ENCODE data around the gene UCHL1. TPM values are rescaled to one million over a fixed set of nuclear protein-coding genes. Genes with fewer than 3 reads are reported as not detected.

The UCHL1 gene
- 837 to 972 TPM (median 857 TPM) in 5 replicates for total RNA-seq (2022; extraction: Qiagen RNA extraction)

DNA sequence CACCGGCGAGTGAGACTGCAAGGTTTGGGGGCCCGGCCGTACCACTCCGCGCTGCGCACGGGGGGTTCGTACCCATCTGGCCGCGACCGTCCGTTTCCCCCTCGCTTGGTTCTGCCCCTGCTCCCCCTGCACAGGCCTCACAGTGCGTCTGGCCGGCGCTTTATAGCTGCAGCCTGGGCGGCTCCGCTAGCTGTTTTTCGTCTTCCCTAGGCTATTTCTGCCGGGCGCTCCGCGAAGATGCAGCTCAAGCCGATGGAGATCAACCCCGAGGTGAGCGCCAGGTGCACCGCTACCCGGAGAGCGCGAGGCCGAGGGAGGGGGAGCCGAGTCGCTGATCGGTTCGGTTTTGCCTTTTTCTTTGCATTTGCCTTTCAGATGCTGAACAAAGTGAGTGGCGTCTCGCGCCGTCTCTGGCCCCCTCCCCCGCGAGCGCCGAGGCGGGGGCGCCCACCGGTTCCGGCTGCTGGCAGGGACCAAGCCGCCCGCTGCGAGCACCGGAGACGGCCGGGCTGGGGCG is at the start of gene UCHL1:
Gene UCHL1 (plus strand): TSS at position 189 of the 517 bp plus-strand sequence. CDS start 49 bp downstream, at position 238.

DNA sequence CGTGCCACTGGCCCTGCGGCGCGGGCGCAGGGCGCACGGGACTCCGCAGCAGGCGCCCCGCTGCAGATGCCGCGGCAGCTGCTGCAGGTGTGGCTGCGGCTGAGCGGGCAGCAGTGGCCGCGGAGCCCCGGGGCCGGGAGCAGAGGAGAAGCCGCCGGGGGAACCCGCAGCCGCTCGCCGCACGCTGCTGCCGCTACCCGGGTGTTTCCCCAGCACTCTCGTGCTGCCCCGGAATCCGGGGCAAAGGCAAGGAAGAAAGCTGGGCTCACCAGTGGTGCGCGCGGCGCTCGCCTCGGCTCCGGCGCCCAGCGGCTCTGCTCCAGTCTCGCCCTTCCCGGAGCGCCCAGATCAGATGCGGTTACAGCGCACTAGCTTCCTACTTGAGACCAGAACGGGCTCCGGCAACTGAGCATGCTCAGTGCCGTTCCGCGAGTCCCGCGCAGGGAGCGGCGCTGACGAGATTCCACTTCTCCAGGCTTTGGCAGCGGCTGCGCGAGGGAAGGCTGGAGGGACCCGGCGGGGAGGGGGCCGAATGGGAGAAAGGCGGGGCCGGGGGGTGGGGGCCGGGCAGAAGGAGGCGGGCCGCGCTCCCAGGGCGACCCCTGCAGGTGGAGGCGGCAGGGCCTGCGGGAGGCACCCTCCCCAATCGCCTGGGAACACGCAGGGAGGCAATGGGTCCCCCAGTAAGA is 42.4 kb upstream of the UCHL1 start, which contains the start of gene APBB2:
Gene APBB2 (minus strand): TSS at position 407 of the 689 bp plus-strand sequence. CDS start 181,288 bp downstream, outside the sequence.

Other genes with a start within 250 kb of the UCHL1 start
- gene APBB2, start 42.4 kb upstream of the UCHL1 start, total RNA-seq (2022; extraction: Qiagen RNA extraction), result 7.7 to 14.3 TPM (median 11.8 TPM) in 5 replicates